ENCODE measurements around the gene GGCT.
"Not testable (repeated sequence)": the region's sequence is repeated elsewhere in the genome, so short reads cannot be mapped to it uniquely, and the experiment has no call there.

GGCT gene

GRCh38 chr7:30528779-30529178, 24.1 kb upstream of the GGCT start:
- no peak for DNase-seq
- no peak overlapping the region for H3K4me3 ChIP-seq (ENCODE audit: low read length)
- H2AFZ ChIP-seq (ENCODE audit: low read length): no peak overlapping the region
- no peaks in the 10 kb centered on the region for H3K79me2 ChIP-seq (ENCODE audit: low read length)
- no peaks in the 10 kb centered on the region for H3K4me1 ChIP-seq (ENCODE audit: low read length)
- no peaks in the 10 kb centered on the region for H3K9me3 ChIP-seq (replicated peaks; ENCODE audit: insufficient read depth, low read length)
- H3K36me3 ChIP-seq (replicated peaks; ENCODE audit: insufficient read depth, low read length): no peaks in the 10 kb centered on the region
- H3K9ac ChIP-seq (ENCODE audit: low read length): no peak overlapping the region
- no peak overlapping the region for H3K4me2 ChIP-seq (ENCODE audit: low read depth, low read length)
- H3K27me3 ChIP-seq (replicated peaks; ENCODE audit: insufficient read depth, low read length): no peaks in the 10 kb centered on the region
- no peaks in the 10 kb centered on the region for H3K9me2 ChIP-seq (replicated peaks; ENCODE audit: insufficient read depth, low read length)
- H3K27ac ChIP-seq (ENCODE audit: low read length): no peak overlapping the region
- no peaks in the 10 kb centered on the region for H3F3A ChIP-seq (ENCODE audit: insufficient read depth, low read length)
- TF ChIP-seq EZH2phosphoT487 (IDR thresholded peaks at IDR 0.05; ENCODE audit: low read length): no peak
- no peak for TF ChIP-seq CTCF (IDR thresholded peaks at IDR 0.05; ENCODE audit: low read length)
- TF ChIP-seq EZH2 (optimal IDR thresholded peaks at IDR 0.05; ENCODE audit: low read depth, low read length): no peak
- H4K20me1 ChIP-seq (ENCODE audit: insufficient read depth, low read length): no peaks in the 10 kb centered on the region

GRCh38 chr7:30527297-30527696, 22.7 kb upstream of the GGCT start:
- not testable (repeated sequence) for H3K4me3 ChIP-seq (ENCODE audit: low read length); H3K36me3 ChIP-seq (replicated peaks; ENCODE audit: insufficient read depth, low read length); H3K4me1 ChIP-seq (ENCODE audit: low read length); H4K20me1 ChIP-seq (ENCODE audit: insufficient read depth, low read length); H3F3A ChIP-seq (ENCODE audit: insufficient read depth, low read length); H3K9me2 ChIP-seq (replicated peaks; ENCODE audit: insufficient read depth, low read length); H3K9ac ChIP-seq (ENCODE audit: low read length); DNase-seq; H3K27ac ChIP-seq (ENCODE audit: low read length); H3K4me2 ChIP-seq (ENCODE audit: low read depth, low read length); H3K27me3 ChIP-seq (replicated peaks; ENCODE audit: insufficient read depth, low read length); H3K79me2 ChIP-seq (ENCODE audit: low read length); H3K9me3 ChIP-seq (replicated peaks; ENCODE audit: insufficient read depth, low read length); H2AFZ ChIP-seq (ENCODE audit: low read length)

- Histone ChIP-seq H3K4me2 (ENCODE audit: low read depth, low read length) (no peak overlapping the region), H3K9me3 (replicated peaks; ENCODE audit: insufficient read depth, low read length) (no peaks in the 10 kb centered on the region), H3K4me1 (ENCODE audit: low read length) (no peaks in the 10 kb centered on the region), H4K20me1 (ENCODE audit: insufficient read depth, low read length) (no peaks in the 10 kb centered on the region), H3K4me3 (ENCODE audit: low read length) (no peak overlapping the region), H3K79me2 (ENCODE audit: low read length) (no peaks in the 10 kb centered on the region), H3K9ac (ENCODE audit: low read length) (no peak overlapping the region), H3K27me3 (replicated peaks; ENCODE audit: insufficient read depth, low read length) (no peaks in the 10 kb centered on the region), H2AFZ (ENCODE audit: low read length) (no peak overlapping the region), H3K9me2 (replicated peaks; ENCODE audit: insufficient read depth, low read length) (no peaks in the 10 kb centered on the region), H3F3A (ENCODE audit: insufficient read depth, low read length) (no peaks in the 10 kb centered on the region), H3K27ac (ENCODE audit: low read length) (no peak overlapping the region), H3K36me3 (replicated peaks; ENCODE audit: insufficient read depth, low read length) (no peaks in the 10 kb centered on the region)
- TF ChIP-seq EZH2 (optimal IDR thresholded peaks at IDR 0.05; ENCODE audit: low read depth, low read length): no peak
- TF ChIP-seq CTCF (IDR thresholded peaks at IDR 0.05; ENCODE audit: low read length): no peak
- TF ChIP-seq EZH2phosphoT487 (IDR thresholded peaks at IDR 0.05; ENCODE audit: low read length): no peak
- DNase-seq: no peak
Observed at GRCh38 chr7:30526163-30526562, 21.5 kb upstream of the GGCT start.

- Histone ChIP-seq H3K4me2 (ENCODE audit: low read depth, low read length) (no peak overlapping the region), H3K27me3 (replicated peaks; ENCODE audit: insufficient read depth, low read length) (no peaks in the 10 kb centered on the region), H3K9me2 (replicated peaks; ENCODE audit: insufficient read depth, low read length) (no peaks in the 10 kb centered on the region), H4K20me1 (ENCODE audit: insufficient read depth, low read length) (no peaks in the 10 kb centered on the region), H3K4me3 (ENCODE audit: low read length) (no peak overlapping the region), H3K79me2 (ENCODE audit: low read length) (no peaks in the 10 kb centered on the region), H3K4me1 (ENCODE audit: low read length) (no peaks in the 10 kb centered on the region), H3K36me3 (replicated peaks; ENCODE audit: insufficient read depth, low read length) (no peaks in the 10 kb centered on the region), H3K27ac (ENCODE audit: low read length) (no peak overlapping the region), H3K9me3 (replicated peaks; ENCODE audit: insufficient read depth, low read length) (no peaks in the 10 kb centered on the region), H3K9ac (ENCODE audit: low read length) (no peak overlapping the region), H3F3A (ENCODE audit: insufficient read depth, low read length) (peaks cover 2% of the 10 kb centered on the region; the same call in 1 of the 2 replicates), H2AFZ (ENCODE audit: low read length) (no peak overlapping the region)
- no peak for TF ChIP-seq CTCF (IDR thresholded peaks at IDR 0.05; ENCODE audit: low read length)
- TF ChIP-seq EZH2phosphoT487 (IDR thresholded peaks at IDR 0.05; ENCODE audit: low read length): no peak
- no peak for TF ChIP-seq EZH2 (optimal IDR thresholded peaks at IDR 0.05; ENCODE audit: low read depth, low read length)
- no peak for DNase-seq
Observed at GRCh38 chr7:30525429-30525828, 20.8 kb upstream of the GGCT start.

Measured in MM.1S (cell line).